ENCODE measurements around the gene SRCAP. TPM values are rescaled to one million over a fixed set of nuclear protein-coding genes. Genes with fewer than 3 reads are reported as not detected.

The SRCAP gene
- total RNA-seq, 5 donors from 2014 or later (not counting 1 experiment from before 2014, with no cell fraction given), result 82.8 to 124 (median 114) TPM

GRCh38 chr16:30667361-30667905 is 31.5 kb upstream of the SRCAP start:
- WGBS (ENCODE audit: insufficient coverage), result 94% methylated on average over 11 of the region's 11 CpGs
- ChIA-PET POLR2A (no interaction called here), CTCF (interaction anchor here in 1 of 2 donors (0.5 kb wide), 1 partner anchor 9 kb away, joined by 4 read pairs; no protein-coding TSS in a partner anchor)
- Histone ChIP-seq H3K36me3 (ENCODE audit: control insufficient read depth in 2 of 2, extremely low read depth in 1 of 2, insufficient read depth in 1 of 2, low read length in 1 of 2) (peaks cover 36 to 70% of the 10 kb centered on the region in 2 donors), H3K4me3 (ENCODE audit: control insufficient read depth in 1 of 2, extremely low read depth in 1 of 2, low read length in 1 of 2) (no peak overlapping the region), H3K4me1 (ENCODE audit: control insufficient read depth in 1 of 2, extremely low read depth in 1 of 2, insufficient read depth in 2 of 2, low read length in 2 of 2) (peaks cover 2 to 24% of the 10 kb centered on the region in 2 experiments), H3K27ac (ENCODE audit: low read length) (no peak overlapping the region), H3K9me3 (no peaks in the 10 kb centered on the region), H3K27me3 (replicated peaks in 1 of 2; ENCODE audit: control insufficient read depth in 2 of 2, extremely low read depth in 1 of 2, insufficient read depth in 2 of 2, low read length in 1 of 2) (no peaks in the 10 kb centered on the region)
- DNase-seq (no peak), ATAC-seq (replicated peaks in 1 of 4) (no peak)
- peaks cover 45% of the 10 kb centered on the region for H3K36me3 Mint-ChIP-seq
- H3K27me3 Mint-ChIP-seq, result no peaks in the 10 kb centered on the region
- no peak overlapping the region for H3K27ac Mint-ChIP-seq
- peaks cover 14 to 23% (median 22%) of the 10 kb centered on the region in 3 donors for H3K4me1 Mint-ChIP-seq
- no peak overlapping the region for H3K4me3 Mint-ChIP-seq
- H3K9me3 Mint-ChIP-seq, result no peaks in the 10 kb centered on the region

DNA sequence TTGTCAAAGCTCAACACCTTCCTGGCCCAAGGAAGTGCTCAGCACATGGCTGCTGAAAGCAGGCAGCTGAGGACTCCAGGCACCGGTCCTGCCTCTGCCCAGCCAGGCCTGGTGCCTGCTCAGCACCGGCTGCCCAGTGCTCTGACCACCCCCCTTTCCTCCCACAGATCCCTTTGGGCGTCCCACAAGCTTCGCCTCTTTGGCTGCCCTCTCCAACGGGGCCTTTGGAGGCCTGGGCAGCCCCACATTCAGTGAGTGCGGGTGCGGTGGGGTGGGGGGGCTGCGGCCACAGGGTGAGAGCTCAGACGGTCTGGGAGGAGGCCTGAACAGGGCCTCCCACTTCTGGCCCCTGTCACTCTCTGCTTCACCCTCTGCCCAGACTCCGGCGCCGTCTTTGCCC is 30.6 kb upstream of the SRCAP start:
- H3K4me1 Mint-ChIP-seq, result peaks cover 5 to 14% (median 13%) of the 10 kb centered on the region in 3 donors

DNA sequence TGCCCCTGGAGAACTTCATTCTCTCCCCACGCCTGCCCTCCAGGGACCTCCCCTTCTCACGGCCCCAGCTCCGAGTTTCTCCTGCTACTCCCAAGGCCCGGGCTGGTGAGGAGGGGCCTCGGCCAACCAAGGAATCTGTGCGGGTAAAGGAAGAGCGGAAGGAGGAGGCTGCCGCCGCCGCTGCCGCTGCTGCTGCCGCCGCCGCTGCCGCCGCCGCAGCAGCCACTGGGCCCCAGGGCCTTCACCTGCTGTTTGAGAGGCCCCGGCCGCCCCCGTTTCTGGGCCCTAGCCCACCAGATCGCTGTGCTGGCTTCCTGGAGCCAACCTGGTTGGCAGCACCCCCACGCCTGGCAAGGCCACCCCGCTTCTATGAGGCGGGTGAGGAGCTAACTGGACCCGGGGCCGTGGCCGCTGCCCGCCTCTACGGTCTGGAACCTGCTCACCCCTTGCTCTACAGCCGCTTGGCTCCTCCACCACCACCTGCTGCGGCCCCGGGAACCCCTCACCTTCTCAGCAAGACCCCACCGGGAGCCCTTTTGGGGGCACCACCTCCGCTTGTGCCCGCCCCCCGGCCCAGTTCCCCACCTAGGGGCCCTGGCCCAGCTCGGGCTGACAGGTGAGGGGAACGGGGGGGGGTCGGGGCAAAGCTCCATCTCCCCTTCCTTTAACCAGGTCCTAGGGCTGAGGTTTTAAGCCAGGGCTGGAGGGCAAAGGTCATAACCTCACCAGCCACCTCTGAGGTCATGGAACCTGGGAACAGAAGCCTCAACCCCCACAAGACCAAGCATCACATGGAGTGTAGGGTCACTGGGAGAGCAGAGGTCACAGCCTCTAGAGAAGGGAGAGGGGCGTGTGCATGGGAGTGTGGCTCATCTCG is 29.7 kb upstream of the SRCAP start:
- Mint-ChIP-seq H3K27ac (no peak overlapping the region), H3K27me3 (no peaks in the 10 kb centered on the region), H3K4me3 (no peak overlapping the region), H3K4me1 (peaks cover 0 to 8% (median 8%) of the 10 kb centered on the region in 3 donors), H3K9me3 (no peaks in the 10 kb centered on the region), H3K36me3 (peaks cover 30% of the 10 kb centered on the region)
- ChIA-PET CTCF (interaction anchor here in 1 of 2 donors (0.5 kb wide), 1 partner anchor 35 kb away, joined by 3 read pairs; no protein-coding TSS in a partner anchor), POLR2A (interaction anchor here in 1 of 2 donors (0.6 kb wide), 1 partner anchor 21 kb away, joined by 4 read pairs; no protein-coding TSS in a partner anchor)
- Histone ChIP-seq H3K36me3 (ENCODE audit: control insufficient read depth in 2 of 2, extremely low read depth in 1 of 2, insufficient read depth in 1 of 2, low read length in 1 of 2) (peaks cover 31 to 54% of the 10 kb centered on the region in 2 donors), H3K9me3 (no peaks in the 10 kb centered on the region), H3K27me3 (replicated peaks in 1 of 2; ENCODE audit: control insufficient read depth in 2 of 2, extremely low read depth in 1 of 2, insufficient read depth in 2 of 2, low read length in 1 of 2) (no peaks in the 10 kb centered on the region), H3K4me3 (ENCODE audit: control insufficient read depth in 1 of 2, extremely low read depth in 1 of 2, low read length in 1 of 2) (no peak overlapping the region), H3K27ac (ENCODE audit: low read length) (no peak overlapping the region), H3K4me1 (ENCODE audit: control insufficient read depth in 1 of 2, extremely low read depth in 1 of 2, insufficient read depth in 2 of 2, low read length in 2 of 2) (peaks cover 0 to 7% of the 10 kb centered on the region in 2 experiments)
- no peak for DNase-seq
- 98% methylated on average over 30 of the region's 41 CpGs for WGBS (ENCODE audit: insufficient coverage)
- no peak for ATAC-seq (replicated peaks in 1 of 4)

More for the DNA sequence above, 30.6 kb upstream of the SRCAP start:
- Mint-ChIP-seq H3K9me3 (no peaks in the 10 kb centered on the region), H3K27me3 (no peaks in the 10 kb centered on the region), H3K27ac (no peak overlapping the region), H3K36me3 (peaks cover 36% of the 10 kb centered on the region), H3K4me3 (no peak overlapping the region)
- Histone ChIP-seq H3K4me1 (ENCODE audit: control insufficient read depth in 1 of 2, extremely low read depth in 1 of 2, insufficient read depth in 2 of 2, low read length in 2 of 2) (peaks cover 2 to 15% of the 10 kb centered on the region in 2 experiments), H3K36me3 (ENCODE audit: control insufficient read depth in 2 of 2, extremely low read depth in 1 of 2, insufficient read depth in 1 of 2, low read length in 1 of 2) (peaks cover 31 to 61% of the 10 kb centered on the region in 2 donors), H3K9me3 (no peaks in the 10 kb centered on the region), H3K4me3 (ENCODE audit: control insufficient read depth in 1 of 2, extremely low read depth in 1 of 2, low read length in 1 of 2) (no peak overlapping the region), H3K27ac (ENCODE audit: low read length) (no peak overlapping the region), H3K27me3 (replicated peaks in 1 of 2; ENCODE audit: control insufficient read depth in 2 of 2, extremely low read depth in 1 of 2, insufficient read depth in 2 of 2, low read length in 1 of 2) (no peaks in the 10 kb centered on the region)
- DNase-seq, result no peak
- 93% methylated on average over 6 of the region's 12 CpGs for WGBS (ENCODE audit: insufficient coverage)
- POLR2A ChIA-PET, result no interaction called here
- ATAC-seq (replicated peaks in 1 of 4), result peak in 1 of 4 experiments; percentile 13
- CTCF ChIA-PET, result interaction anchor here (0.5 kb wide), 2 partner anchors 8 to 34 kb away, joined by 3 to 4 read pairs; no protein-coding TSS in a partner anchor

DNA sequence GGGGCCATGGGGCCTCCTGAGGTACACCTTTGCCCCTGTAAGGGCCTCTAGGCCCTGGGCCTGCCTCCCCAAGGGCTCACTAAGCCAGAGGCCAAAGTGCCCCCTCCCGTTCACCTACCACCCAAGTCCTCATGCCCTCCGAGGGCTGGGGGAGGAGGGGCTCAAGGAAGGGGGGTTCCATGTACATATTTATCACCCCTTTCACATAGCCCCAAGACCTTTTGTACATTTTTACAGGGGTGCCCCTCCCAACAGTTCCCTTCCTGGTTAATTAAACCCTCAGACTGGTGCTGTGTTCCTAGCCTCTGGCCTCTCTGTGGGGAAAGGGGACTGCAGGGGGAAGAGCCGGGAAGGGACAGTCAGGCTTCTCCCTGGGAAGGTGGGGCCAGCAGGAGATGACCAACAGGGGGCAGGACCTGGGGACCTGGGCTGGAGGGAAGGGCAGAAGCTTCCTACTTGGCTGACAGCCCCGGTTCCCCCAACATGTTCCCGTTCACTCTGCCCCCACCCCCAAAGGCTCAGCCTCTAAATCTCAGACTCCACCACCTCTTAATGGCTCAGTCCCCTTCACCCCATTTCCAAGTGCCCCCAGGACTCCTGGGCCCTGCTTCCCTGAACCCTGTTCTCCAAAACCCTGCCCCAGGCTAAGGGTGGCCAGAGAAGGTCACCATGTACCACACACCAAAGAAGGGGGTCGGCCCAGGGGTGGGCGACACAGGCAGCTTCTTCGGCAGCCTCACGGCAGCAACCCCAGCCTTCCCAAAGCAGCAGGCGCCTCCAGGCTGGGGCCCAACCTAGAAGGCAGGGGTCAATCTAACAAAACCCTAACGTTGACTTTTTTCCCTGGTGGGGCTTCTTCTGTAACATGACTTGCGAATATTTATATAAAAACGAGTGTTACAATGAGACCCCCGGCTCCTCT is 28.8 kb upstream of the SRCAP start:
- ATAC-seq (replicated peaks in 1 of 4) (no peak), DNase-seq (no peak)
- Mint-ChIP-seq H3K36me3 (peaks cover 27% of the 10 kb centered on the region), H3K4me3 (no peak overlapping the region), H3K27ac (no peak overlapping the region), H3K4me1 (peaks cover 0 to 7% (median 6%) of the 10 kb centered on the region in 3 donors), H3K9me3 (no peaks in the 10 kb centered on the region), H3K27me3 (no peaks in the 10 kb centered on the region)
- Histone ChIP-seq H3K4me1 (ENCODE audit: control insufficient read depth in 1 of 2, extremely low read depth in 1 of 2, insufficient read depth in 2 of 2, low read length in 2 of 2) (no peaks in the 10 kb centered on the region), H3K4me3 (ENCODE audit: control insufficient read depth in 1 of 2, extremely low read depth in 1 of 2, low read length in 1 of 2) (no peak overlapping the region), H3K27ac (ENCODE audit: low read length) (no peak overlapping the region), H3K27me3 (replicated peaks in 1 of 2; ENCODE audit: control insufficient read depth in 2 of 2, extremely low read depth in 1 of 2, insufficient read depth in 2 of 2, low read length in 1 of 2) (no peaks in the 10 kb centered on the region), H3K9me3 (no peaks in the 10 kb centered on the region), H3K36me3 (ENCODE audit: control insufficient read depth in 2 of 2, extremely low read depth in 1 of 2, insufficient read depth in 1 of 2, low read length in 1 of 2) (peaks cover 31 to 45% of the 10 kb centered on the region in 2 donors)
- ChIA-PET CTCF (no interaction called here), POLR2A (no interaction called here)
- 98% methylated on average over 8 of the region's 14 CpGs for WGBS (ENCODE audit: insufficient coverage)

- peaks cover 0 to 3% of the 10 kb centered on the region in 2 donors for H3K36me3 ChIP-seq (ENCODE audit: control insufficient read depth in 2 of 2, extremely low read depth in 1 of 2, insufficient read depth in 1 of 2, low read length in 1 of 2)
- DNase-seq (no peak), ATAC-seq (replicated peaks in 1 of 4) (no peak)
- Mint-ChIP-seq H3K27me3 (no peaks in the 10 kb centered on the region), H3K4me1 (no peaks in the 10 kb centered on the region), H3K36me3 (no peaks in the 10 kb centered on the region), H3K27ac (no peak overlapping the region), H3K9me3 (no peaks in the 10 kb centered on the region), H3K4me3 (no peak overlapping the region)
- 100% methylated on average over 3 of the region's 10 CpGs for WGBS (ENCODE audit: insufficient coverage)
- H3K4me1 ChIP-seq (ENCODE audit: control insufficient read depth in 1 of 2, extremely low read depth in 1 of 2, insufficient read depth in 2 of 2, low read length in 2 of 2), result no peaks in the 10 kb centered on the region
- H3K4me3 ChIP-seq (ENCODE audit: control insufficient read depth in 1 of 2, extremely low read depth in 1 of 2, low read length in 1 of 2), result no peak overlapping the region
- H3K9me3 ChIP-seq, result no peaks in the 10 kb centered on the region
- H3K27me3 ChIP-seq (replicated peaks in 1 of 2; ENCODE audit: control insufficient read depth in 2 of 2, extremely low read depth in 1 of 2, insufficient read depth in 2 of 2, low read length in 1 of 2), result no peaks in the 10 kb centered on the region
- ChIA-PET POLR2A (interaction anchor here in 1 of 2 donors (0.6 kb wide), 1 partner anchor 68 kb away, joined by 3 read pairs; no protein-coding TSS in a partner anchor), CTCF (no interaction called here)
- no peak overlapping the region for H3K27ac ChIP-seq (ENCODE audit: low read length)
Measured at GRCh38 chr16:30675143-30675542, 23.8 kb upstream of the SRCAP start.
